ENCODE results near the gene PCA3. TPM values are rescaled to one million over a fixed set of nuclear protein-coding genes. Genes with fewer than 3 reads are reported as not detected.
"Not testable (repeated sequence)": the region's sequence is repeated elsewhere in the genome, so short reads cannot be mapped to it uniquely, and the experiment has no call there.

The PCA3 gene
- total and polyA plus RNA-seq, 3 donors from 2014 or later: 0.37 to 0.39 TPM; not detected in 1

- intact Hi-C loops (cut with DNase I; ENCODE audit: low total_unique reads): no loop called here
- H3K4me1 ChIP-seq: no peaks in the 10 kb centered on the region
- TF ChIP-seq POLR2A (IDR thresholded peaks at IDR 0.05): no peak
- TF ChIP-seq CTCF (IDR thresholded peaks at IDR 0.05): no peak
- WGBS, 2 donors: 71 to 79% methylated on average over 3 of the region's 3 CpGs
- H3K4me3 ChIP-seq: no peak overlapping the region
- DNase-seq: no peak
- H3K9me3 ChIP-seq: no peaks in the 10 kb centered on the region
- H3K27me3 ChIP-seq: no peaks in the 10 kb centered on the region
- H3K27ac ChIP-seq: no peak overlapping the region
- H3K36me3 ChIP-seq (ENCODE audit: low read depth, missing control alignments): no peaks in the 10 kb centered on the region
Measured at GRCh38 chr9:76737154-76737902, 26.9 kb upstream of the PCA3 start.

- Histone ChIP-seq H3K9me3 (no peaks in the 10 kb centered on the region), H3K4me1 (no peaks in the 10 kb centered on the region), H3K27me3 (no peaks in the 10 kb centered on the region), H3K36me3 (ENCODE audit: low read depth, missing control alignments) (no peaks in the 10 kb centered on the region), H3K4me3 (no peak overlapping the region), H3K27ac (no peak overlapping the region)
- intact Hi-C loops (cut with DNase I; ENCODE audit: low total_unique reads): no loop called here
- 69 to 73% methylated on average over 5 of the region's 5 CpGs for WGBS, 2 donors
- no peak for DNase-seq
- TF ChIP-seq CTCF (IDR thresholded peaks at IDR 0.05) (no peak), POLR2A (IDR thresholded peaks at IDR 0.05) (no peak)
Measured at GRCh38 chr9:76738402-76738801, 25.8 kb upstream of the PCA3 start.

- H3K9me3 ChIP-seq: no peaks in the 10 kb centered on the region
- H3K4me1 ChIP-seq: no peaks in the 10 kb centered on the region
- no peak for DNase-seq
- H3K36me3 ChIP-seq (ENCODE audit: low read depth, missing control alignments): no peaks in the 10 kb centered on the region
- no peak overlapping the region for H3K27ac ChIP-seq
- no peak overlapping the region for H3K4me3 ChIP-seq
- WGBS, 2 donors: 77 to 80% methylated on average over 5 of the region's 5 CpGs
- TF ChIP-seq CTCF (IDR thresholded peaks at IDR 0.05): no peak
- no peak for TF ChIP-seq POLR2A (IDR thresholded peaks at IDR 0.05)
- intact Hi-C loops (cut with DNase I; ENCODE audit: low total_unique reads): no loop called here
- no peaks in the 10 kb centered on the region for H3K27me3 ChIP-seq
Measured at GRCh38 chr9:76741524-76741923, 22.7 kb upstream of the PCA3 start.

- 77 to 84% methylated on average over 4 of the region's 4 CpGs for WGBS, 2 donors
- H3K4me3 ChIP-seq; H3K27ac ChIP-seq; intact Hi-C loops (cut with DNase I; ENCODE audit: low total_unique reads); H3K36me3 ChIP-seq (ENCODE audit: low read depth, missing control alignments); DNase-seq; H3K9me3 ChIP-seq; H3K4me1 ChIP-seq; H3K27me3 ChIP-seq: not testable (repeated sequence)
Measured at GRCh38 chr9:76742890-76743289, 21.3 kb upstream of the PCA3 start.

GRCh38 chr9:76743931-76744330 is 20.3 kb upstream of the PCA3 start:
- Histone ChIP-seq H3K9me3 (no peaks in the 10 kb centered on the region), H3K4me3 (no peak overlapping the region), H3K36me3 (ENCODE audit: low read depth, missing control alignments) (no peaks in the 10 kb centered on the region), H3K27ac (no peak overlapping the region), H3K4me1 (peaks cover 3% of the 10 kb centered on the region), H3K27me3 (no peaks in the 10 kb centered on the region)
- TF ChIP-seq POLR2A (IDR thresholded peaks at IDR 0.05) (no peak), CTCF (IDR thresholded peaks at IDR 0.05) (no peak)
- intact Hi-C loops (cut with DNase I; ENCODE audit: low total_unique reads): no loop called here
- 52 to 53% methylated on average over 3 of the region's 3 CpGs for WGBS, 2 donors
- no peak for DNase-seq
